Measurements from ENCODE around the gene ELOVL1. TPM values are rescaled to one million over a fixed set of nuclear protein-coding genes. Genes with fewer than 3 reads are reported as not detected.

Gene ELOVL1
- total RNA-seq, 1 donor from 2014 or later, result 93.8 TPM

DNA sequence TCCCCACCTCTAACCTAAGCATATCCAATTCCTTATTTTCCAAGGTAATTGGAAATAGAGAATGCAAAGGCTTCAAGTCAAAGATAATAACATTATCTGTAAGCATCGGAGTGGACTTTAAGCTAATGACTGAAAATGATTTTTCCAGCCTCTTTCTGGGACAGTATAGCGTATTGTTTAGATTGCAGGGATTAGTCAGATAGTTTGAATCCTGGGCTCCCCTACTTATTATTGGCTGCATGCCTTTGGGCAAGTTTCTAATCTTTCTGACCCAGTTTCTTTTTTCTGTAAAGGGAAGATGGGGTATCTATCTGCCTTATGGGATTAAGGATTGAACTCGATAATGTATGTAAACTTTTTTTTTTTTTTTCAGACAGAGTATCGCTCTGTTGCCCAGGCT is 10.6 kb downstream of the ELOVL1 start:
- TF ChIP-seq, protein P1, sequence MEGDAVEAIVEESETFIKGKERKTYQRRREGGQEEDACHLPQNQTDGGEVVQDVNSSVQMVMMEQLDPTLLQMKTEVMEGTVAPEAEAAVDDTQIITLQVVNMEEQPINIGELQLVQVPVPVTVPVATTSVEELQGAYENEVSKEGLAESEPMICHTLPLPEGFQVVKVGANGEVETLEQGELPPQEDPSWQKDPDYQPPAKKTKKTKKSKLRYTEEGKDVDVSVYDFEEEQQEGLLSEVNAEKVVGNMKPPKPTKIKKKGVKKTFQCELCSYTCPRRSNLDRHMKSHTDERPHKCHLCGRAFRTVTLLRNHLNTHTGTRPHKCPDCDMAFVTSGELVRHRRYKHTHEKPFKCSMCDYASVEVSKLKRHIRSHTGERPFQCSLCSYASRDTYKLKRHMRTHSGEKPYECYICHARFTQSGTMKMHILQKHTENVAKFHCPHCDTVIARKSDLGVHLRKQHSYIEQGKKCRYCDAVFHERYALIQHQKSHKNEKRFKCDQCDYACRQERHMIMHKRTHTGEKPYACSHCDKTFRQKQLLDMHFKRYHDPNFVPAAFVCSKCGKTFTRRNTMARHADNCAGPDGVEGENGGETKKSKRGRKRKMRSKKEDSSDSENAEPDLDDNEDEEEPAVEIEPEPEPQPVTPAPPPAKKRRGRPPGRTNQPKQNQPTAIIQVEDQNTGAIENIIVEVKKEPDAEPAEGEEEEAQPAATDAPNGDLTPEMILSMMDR (IDR thresholded peaks at IDR 0.05; ENCODE audit: insufficient read depth, low read length, poor library complexity, severe bottlenecking), result no peak
- H3K27me3 ChIP-seq (ENCODE audit: control insufficient read depth, insufficient read depth, low read length), result no peaks in the 10 kb centered on the region
- DNase-seq (ENCODE audit: low read depth), result no peak
- H3K36me3 ChIP-seq (ENCODE audit: control insufficient read depth, insufficient read depth, low read length), result no peaks in the 10 kb centered on the region
- H3K4me3 ChIP-seq (ENCODE audit: low read depth, low read length), result no peak overlapping the region

DNA sequence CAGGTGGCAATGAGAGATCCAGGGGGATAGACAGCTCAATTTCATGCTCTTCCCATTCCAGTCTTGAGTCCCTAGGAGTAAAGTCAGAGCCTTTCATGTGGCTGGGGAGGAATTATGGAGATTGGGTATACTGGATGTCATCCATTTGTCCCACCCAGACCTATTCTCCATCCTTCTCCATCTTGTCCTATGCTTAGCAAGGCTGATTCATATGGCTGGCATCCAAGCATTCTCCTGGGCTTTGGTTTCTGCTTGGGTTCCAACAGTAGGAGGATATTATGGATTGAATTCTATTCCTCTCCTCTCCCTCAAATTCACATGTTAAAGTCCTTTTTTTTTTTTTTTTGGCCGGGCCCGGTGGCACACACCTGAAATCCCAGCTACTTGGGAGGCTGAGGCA is 12.9 kb downstream of the ELOVL1 start:
- TF ChIP-seq, protein P1 (IDR thresholded peaks at IDR 0.05; ENCODE audit: insufficient read depth, low read length, poor library complexity, severe bottlenecking), result no peak
- DNase-seq (ENCODE audit: low read depth), result no peak
- Histone ChIP-seq H3K36me3 (ENCODE audit: control insufficient read depth, insufficient read depth, low read length) (no peaks in the 10 kb centered on the region), H3K27me3 (ENCODE audit: control insufficient read depth, insufficient read depth, low read length) (no peaks in the 10 kb centered on the region), H3K4me3 (ENCODE audit: low read depth, low read length) (no peak overlapping the region)

DNA sequence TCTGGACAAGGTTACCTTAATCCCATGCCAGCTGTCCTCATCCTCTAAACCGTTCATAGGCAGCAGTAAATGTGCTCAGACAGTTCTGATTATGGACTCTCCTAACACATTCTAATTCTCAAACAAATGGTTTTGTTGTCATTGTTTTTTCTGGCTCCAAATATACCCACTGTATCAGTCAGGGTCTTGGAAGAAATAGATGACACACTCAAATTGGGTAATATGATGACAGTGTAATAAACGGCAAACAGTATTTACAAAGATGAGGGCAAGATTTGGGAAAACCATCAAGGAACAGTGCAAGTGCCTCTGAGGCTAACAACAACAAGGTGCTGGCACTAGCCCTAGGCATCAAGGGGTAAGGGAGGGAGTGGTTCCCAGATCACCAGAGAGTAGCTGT is 13.3 kb downstream of the ELOVL1 start:
- no peak overlapping the region for H3K4me3 ChIP-seq (ENCODE audit: low read depth, low read length)
- no peaks in the 10 kb centered on the region for H3K36me3 ChIP-seq (ENCODE audit: control insufficient read depth, insufficient read depth, low read length)
- no peak for DNase-seq (ENCODE audit: low read depth)
- TF ChIP-seq, protein P1 (IDR thresholded peaks at IDR 0.05; ENCODE audit: insufficient read depth, low read length, poor library complexity, severe bottlenecking), result no peak
- H3K27me3 ChIP-seq (ENCODE audit: control insufficient read depth, insufficient read depth, low read length), result no peaks in the 10 kb centered on the region

DNA sequence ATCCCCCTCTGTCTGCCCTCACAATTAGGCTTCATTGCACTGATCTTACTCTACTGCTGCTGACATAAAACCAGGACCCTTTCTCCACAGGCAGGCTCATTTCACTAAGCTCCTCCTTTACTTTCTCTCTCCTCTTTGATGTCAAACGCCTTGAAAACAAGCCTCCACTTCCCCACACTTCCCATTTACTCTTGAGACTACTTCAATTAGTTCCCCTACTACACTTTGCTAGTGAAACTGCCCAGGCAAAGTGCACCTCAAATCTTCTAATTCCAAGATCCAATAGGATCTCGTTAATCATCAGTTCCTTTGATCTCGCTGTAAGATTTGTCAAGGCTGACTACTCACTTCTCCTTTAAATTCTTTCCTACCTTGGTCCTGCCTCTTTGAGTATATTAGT is 14.9 kb downstream of the ELOVL1 start:
- TF ChIP-seq, protein P1 (IDR thresholded peaks at IDR 0.05; ENCODE audit: insufficient read depth, low read length, poor library complexity, severe bottlenecking), result no peak
- no peaks in the 10 kb centered on the region for H3K36me3 ChIP-seq (ENCODE audit: control insufficient read depth, insufficient read depth, low read length)
- H3K27me3 ChIP-seq (ENCODE audit: control insufficient read depth, insufficient read depth, low read length), result no peaks in the 10 kb centered on the region
- DNase-seq (ENCODE audit: low read depth), result no peak
- no peak overlapping the region for H3K4me3 ChIP-seq (ENCODE audit: low read depth, low read length)

DNA sequence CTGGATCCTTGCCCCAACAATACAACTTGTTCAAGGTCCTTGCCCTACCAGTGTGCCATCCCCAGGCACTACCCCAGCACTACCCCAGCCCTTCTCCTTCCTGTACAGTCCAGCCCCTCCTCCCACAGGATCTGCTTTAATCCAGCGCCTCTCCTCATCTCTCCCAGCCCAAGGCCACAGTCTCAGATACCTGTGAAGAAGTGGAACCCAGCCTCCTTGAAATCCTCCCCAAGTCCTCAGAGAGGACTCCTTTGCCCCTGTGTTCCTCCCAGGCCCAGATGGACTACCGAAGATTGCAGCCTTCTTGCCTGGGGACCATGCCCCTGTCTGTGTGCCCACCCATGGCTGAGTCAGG is 15.5 kb downstream of the ELOVL1 start:
- no peaks in the 10 kb centered on the region for H3K27me3 ChIP-seq (ENCODE audit: control insufficient read depth, insufficient read depth, low read length)
- TF ChIP-seq, protein P1 (IDR thresholded peaks at IDR 0.05; ENCODE audit: insufficient read depth, low read length, poor library complexity, severe bottlenecking), result no peak

More for the DNA sequence above, 15.5 kb downstream of the ELOVL1 start:
- no peak for DNase-seq (ENCODE audit: low read depth)
- Histone ChIP-seq H3K4me3 (ENCODE audit: low read depth, low read length) (no peak overlapping the region), H3K36me3 (ENCODE audit: control insufficient read depth, insufficient read depth, low read length) (no peaks in the 10 kb centered on the region)

Measured in kidney epithelial cell (primary cell).